Cardiac fibroblast (primary cell): ENCODE data around the gene OR10H5.
"Not testable (repeated sequence)": the region's sequence is repeated elsewhere in the genome, so short reads cannot be mapped to it uniquely, and the experiment has no call there.

ENCODE experiments used
- DNase-seq, 2 donors: peaks; one replicate each; pipeline versions ENCODE4 v3.0.0 to v3.0.0-alpha.2; 2010; ENCODE audit warnings: low read depth in 2 of 2
- H3K4me3 ChIP-seq, 2 donors: replicated peaks in 1 of 2; 1 replicate in 1 of 2; 2 replicates in 1 of 2; pipeline ENCODE4 v1.5.1; 2011; ENCODE audit warnings: low read depth in 2 of 2, low read length in 2 of 2, mild to moderate bottlenecking in 2 of 2, moderate library complexity in 1 of 2
- TF ChIP-seq, protein P1 (sequence below): IDR thresholded peaks from one replicate; pipeline ENCODE4 v1.5.1; 2011; ENCODE audit warnings: low read depth, mild to moderate bottlenecking, low read length, inconsistent platforms

The OR10H5 gene

DNA sequence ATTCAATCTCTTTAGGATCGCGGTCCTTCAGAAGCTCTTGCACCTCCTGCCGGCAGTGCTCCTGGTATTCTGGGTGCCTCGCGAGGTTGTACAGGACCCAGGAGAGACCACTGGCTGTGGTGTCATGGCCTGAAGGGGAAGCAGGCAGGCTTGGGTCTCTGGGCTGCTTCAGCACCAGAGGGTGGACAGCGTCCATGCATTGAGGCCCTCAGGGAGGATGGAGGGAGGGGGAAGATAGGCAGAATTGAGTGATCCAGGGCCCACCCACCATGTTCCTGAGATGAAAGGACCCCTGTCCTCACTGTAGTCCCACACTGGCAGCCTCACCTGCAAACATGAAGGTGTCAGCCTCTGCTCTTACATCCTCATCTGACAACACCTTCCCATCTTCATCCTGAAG is 17.9 kb upstream of the OR10H5 start:
- TF ChIP-seq, protein P1, sequence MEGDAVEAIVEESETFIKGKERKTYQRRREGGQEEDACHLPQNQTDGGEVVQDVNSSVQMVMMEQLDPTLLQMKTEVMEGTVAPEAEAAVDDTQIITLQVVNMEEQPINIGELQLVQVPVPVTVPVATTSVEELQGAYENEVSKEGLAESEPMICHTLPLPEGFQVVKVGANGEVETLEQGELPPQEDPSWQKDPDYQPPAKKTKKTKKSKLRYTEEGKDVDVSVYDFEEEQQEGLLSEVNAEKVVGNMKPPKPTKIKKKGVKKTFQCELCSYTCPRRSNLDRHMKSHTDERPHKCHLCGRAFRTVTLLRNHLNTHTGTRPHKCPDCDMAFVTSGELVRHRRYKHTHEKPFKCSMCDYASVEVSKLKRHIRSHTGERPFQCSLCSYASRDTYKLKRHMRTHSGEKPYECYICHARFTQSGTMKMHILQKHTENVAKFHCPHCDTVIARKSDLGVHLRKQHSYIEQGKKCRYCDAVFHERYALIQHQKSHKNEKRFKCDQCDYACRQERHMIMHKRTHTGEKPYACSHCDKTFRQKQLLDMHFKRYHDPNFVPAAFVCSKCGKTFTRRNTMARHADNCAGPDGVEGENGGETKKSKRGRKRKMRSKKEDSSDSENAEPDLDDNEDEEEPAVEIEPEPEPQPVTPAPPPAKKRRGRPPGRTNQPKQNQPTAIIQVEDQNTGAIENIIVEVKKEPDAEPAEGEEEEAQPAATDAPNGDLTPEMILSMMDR: no peak
- no peak overlapping the region for H3K4me3 ChIP-seq
- no peak for DNase-seq

DNA sequence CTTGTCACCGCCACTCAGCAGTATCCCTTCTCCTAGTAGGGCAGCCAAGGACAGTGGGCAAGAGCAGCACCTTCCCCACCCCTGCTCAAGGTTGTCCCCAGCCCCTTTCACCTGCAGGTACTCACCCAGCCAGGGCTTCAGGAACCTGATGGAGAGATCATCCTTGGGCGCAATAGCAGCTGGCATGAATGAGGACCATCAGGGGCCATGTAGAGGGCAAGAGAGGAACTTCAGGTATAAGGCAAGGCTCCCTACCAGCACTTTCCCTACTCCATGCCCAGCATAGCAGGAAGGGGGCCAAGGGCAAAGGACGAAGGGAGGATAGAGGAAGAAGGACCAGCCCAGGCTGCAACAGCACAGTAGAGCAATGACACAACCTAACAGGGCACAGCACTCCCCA is 13.3 kb upstream of the OR10H5 start:
- not testable (repeated sequence) for DNase-seq

GRCh38 chr19:15775249-15775648 is 12.2 kb upstream of the OR10H5 start:
- no peak for DNase-seq
- TF ChIP-seq, protein P1: no peak
- no peak overlapping the region for H3K4me3 ChIP-seq

More for the DNA sequence above, 13.3 kb upstream of the OR10H5 start:
- not testable (repeated sequence) for H3K4me3 ChIP-seq

GRCh38 chr19:15776264-15776663 is 11.2 kb upstream of the OR10H5 start:
- TF ChIP-seq, protein P1: no peak
- no peak overlapping the region for H3K4me3 ChIP-seq
- DNase-seq: no peak

GRCh38 chr19:15776991-15777970 is 10.2 kb upstream of the OR10H5 start:
- DNase-seq: no peak
- no peak overlapping the region for H3K4me3 ChIP-seq
- TF ChIP-seq, protein P1: no peak

- H3K4me3 ChIP-seq: no peak overlapping the region
- TF ChIP-seq, protein P1: no peak
- DNase-seq: peak; percentile 3 to 41
Measured at GRCh38 chr19:15779756-15780476, 7.5 kb upstream of the OR10H5 start.
